HL-60 (cell line): ENCODE measurements around the gene SFMBT1.

Source experiments
- DNase-seq, 2 experiments: peaks; one replicate each; pipeline ENCODE4 v3.0.0-alpha.2; 2010 to 2020; ENCODE audit warnings: low read depth in 1 of 2, low spot score in 1 of 2
- H3K27ac ChIP-seq: fragments of 250-450 bp; sonication (Bioruptor Pico); replicated peaks from 2 replicates; pipeline ENCODE4 v1.5.1; 2020; ENCODE audit warnings: mild to moderate bottlenecking, moderate library complexity
- H3K27me3 ChIP-seq: fragments of 250-450 bp; sonication (Bioruptor Pico); 2 replicates; pipeline ENCODE4 v1.5.1; 2021; ENCODE audit warnings: mild to moderate bottlenecking, moderate library complexity; ENCODE audit not compliant: insufficient read depth, poor library complexity, severe bottlenecking
- H3K4me3 ChIP-seq: replicated peaks from 2 replicates; pipeline ENCODE4 v1.5.1; 2011; ENCODE audit warnings: mild to moderate bottlenecking, control low read depth, low read length; ENCODE audit not compliant: insufficient read depth
- CTCF ChIP-seq: IDR thresholded peaks from one replicate; pipeline ENCODE4 v1.5.1; 2011; ENCODE audit warnings: low read length, control low read depth, inconsistent platforms; ENCODE audit not compliant: insufficient read depth
- GABPA ChIP-seq: IDR thresholded peaks from 2 replicates; pipeline ENCODE4 v1.6.1; 2012; ENCODE audit warnings: low read depth
- POLR2AphosphoS5 ChIP-seq: IDR thresholded peaks from 2 replicates; pipeline ENCODE4 v1.6.1; 2012; ENCODE audit warnings: low read depth
- REST ChIP-seq: IDR thresholded peaks from 2 replicates; pipeline ENCODE4 v1.6.1; 2012; ENCODE audit warnings: low read depth; ENCODE audit not compliant: insufficient replicate concordance
- SPI1 ChIP-seq: IDR thresholded peaks from 2 replicates; pipeline ENCODE4 v1.6.1; 2012; ENCODE audit warnings: low read depth, mild to moderate bottlenecking, borderline replicate concordance

The SFMBT1 gene

GRCh38 chr3:53084310-53085001 is 38.6 kb upstream of the SFMBT1 start:
- Histone ChIP-seq H3K4me3 (no peak overlapping the region), H3K27ac (no peak overlapping the region), H3K27me3 (no peaks in the 10 kb centered on the region)
- TF ChIP-seq POLR2AphosphoS5 (no peak), GABPA (no peak), SPI1 (no peak), REST (no peak), CTCF (no peak)
- no peak for DNase-seq

GRCh38 chr3:53083949-53084309 is 38.1 kb upstream of the SFMBT1 start:
- Histone ChIP-seq H3K4me3 (no peak overlapping the region), H3K27ac (no peak overlapping the region), H3K27me3 (no peaks in the 10 kb centered on the region)
- TF ChIP-seq REST, result no peak
- TF ChIP-seq GABPA, result no peak
- no peak for TF ChIP-seq CTCF
- no peak for TF ChIP-seq POLR2AphosphoS5
- TF ChIP-seq SPI1, result no peak
- no peak for DNase-seq

GRCh38 chr3:53083521-53083920 is 37.6 kb upstream of the SFMBT1 start:
- Histone ChIP-seq H3K27ac (no peak overlapping the region), H3K4me3 (no peak overlapping the region), H3K27me3 (no peaks in the 10 kb centered on the region)
- DNase-seq, result no peak
- TF ChIP-seq SPI1 (no peak), GABPA (no peak), CTCF (no peak), REST (no peak), POLR2AphosphoS5 (no peak)
